Stimulated activated CD4-positive, alpha-beta T cell treated with anti-CD3 and anti-CD28 coated beads, Interleukin-4, amount 100 ng/mL, for 48 hours (primary cell): Measurements from ENCODE around the gene MEX3C.

Experiments
- DNase-seq, 2 donors: peaks; one replicate each; pipeline ENCODE4 v3.0.0-alpha.2; 2020; ENCODE audit warnings: low read depth in 2 of 2

Gene MEX3C

DNA sequence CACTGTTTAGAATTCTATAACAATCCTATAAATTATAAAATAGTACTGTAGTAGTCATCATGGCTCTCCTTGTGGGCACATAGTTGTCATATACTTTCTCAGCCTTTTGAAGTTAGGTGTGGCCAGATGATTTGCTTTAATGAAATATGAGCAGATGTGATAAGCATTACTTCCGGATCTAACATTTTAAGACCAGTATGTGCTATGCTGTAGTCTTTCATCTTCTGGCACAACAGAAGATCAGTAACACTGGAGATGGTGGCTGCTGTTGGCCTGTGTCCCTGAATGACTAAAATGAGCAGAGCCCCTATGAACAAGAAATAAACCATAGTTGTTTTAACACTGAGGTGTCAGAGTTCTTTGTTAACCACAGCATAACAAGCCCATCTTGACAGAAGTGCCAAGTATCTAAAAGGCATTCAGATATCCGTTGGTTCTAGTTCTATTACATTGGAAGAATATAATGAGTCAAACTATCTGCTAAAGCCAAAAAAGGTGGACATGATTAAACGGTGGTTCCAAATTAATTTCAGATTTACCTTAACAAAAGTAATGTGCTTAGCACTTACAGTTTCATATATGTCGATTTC lies 6.3 kb downstream of the MEX3C start:
- no peak for DNase-seq

- no peak for DNase-seq
Measured at GRCh38 chr18:51190000-51190399, 7.5 kb downstream of the MEX3C start.

DNA sequence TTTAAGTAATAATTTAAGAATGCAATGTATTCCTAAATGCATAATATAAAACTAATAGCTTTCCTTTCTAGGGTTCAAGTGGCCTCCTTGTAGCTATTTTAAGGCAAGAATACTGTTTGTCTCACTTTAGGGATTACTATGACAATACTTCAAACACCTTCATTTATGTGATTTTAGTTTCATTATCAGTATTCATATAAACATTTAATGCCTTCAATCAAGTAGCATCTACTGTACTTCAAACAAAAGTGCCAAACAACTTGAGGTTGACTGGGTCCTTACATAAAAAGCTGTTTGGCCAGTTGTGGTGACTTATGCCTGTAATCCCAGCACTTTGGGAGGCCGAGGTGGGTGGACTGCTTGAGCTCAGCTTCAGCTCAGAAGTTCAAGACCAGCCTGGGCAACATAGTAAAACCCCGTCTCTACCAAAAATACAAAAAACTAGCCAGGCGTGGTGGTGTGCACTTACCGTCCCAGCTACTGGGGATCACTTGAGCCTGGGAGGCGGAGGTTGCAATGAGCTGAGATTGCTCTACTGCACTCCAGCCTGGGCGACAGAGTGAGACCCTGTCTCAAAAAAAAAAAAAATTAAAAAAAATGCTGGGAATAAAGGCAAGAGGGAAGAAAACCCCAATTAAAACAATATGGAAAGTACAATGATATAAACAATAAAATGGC lies 9.3 kb downstream of the MEX3C start:
- DNase-seq, result no peak

- DNase-seq, result no peak
Measured at GRCh38 chr18:51185075-51185474, 12.4 kb downstream of the MEX3C start.

GRCh38 chr18:51184091-51184457 lies 13.4 kb downstream of the MEX3C start:
- no peak for DNase-seq

DNA sequence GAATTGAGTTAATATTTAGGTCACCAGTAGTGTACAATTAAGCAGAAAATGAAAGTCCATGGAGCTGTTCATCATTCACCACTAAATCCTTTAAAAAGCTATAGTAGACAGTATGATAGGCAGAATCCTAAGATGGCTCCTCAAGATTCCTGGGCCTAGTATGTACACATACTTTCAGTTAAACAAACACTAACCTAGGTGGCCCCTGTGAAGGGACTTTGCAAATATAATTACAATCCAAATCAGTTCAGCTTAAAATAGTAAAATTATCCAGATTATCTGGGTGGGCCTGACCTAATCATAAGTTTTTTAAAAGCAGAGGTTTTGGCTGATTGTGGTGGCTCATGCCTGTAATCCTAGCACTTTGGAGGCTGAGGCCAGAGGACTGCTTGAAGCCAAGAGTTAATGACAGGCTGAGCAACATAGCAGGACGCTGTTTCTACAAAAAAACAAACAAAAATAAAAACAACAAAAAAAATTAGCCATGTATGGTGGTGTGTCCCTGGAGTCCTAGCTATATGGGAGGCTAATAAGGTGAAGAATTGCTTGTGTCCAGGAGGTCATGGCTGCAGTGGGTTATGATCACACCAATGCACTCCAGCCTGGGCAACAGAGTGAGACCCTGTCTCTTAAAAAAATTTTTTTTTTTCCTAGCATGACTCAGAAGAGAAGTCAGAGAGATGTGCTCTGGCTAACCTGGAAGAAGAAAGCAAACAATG lies 13.9 kb downstream of the MEX3C start:
- DNase-seq, result no peak

DNA sequence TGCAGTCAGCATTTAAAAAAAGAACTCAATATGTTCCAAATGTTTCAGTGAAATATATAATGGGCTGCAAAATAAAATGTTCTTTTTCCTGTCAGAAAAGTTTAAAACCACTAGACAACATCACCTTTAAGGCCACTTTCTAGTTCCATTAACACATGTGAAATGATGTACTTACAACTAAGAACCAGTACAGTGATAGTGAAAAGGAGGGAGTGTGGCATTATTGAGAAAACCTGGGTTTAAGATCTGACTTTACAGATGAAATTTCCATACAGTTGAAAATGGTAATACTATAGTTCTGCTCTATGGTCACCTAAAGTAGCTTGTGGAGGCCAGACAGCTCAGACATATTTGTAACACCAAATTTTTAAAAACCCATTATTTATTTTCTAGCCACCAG lies 14.7 kb downstream of the MEX3C start:
- DNase-seq, result no peak

DNA sequence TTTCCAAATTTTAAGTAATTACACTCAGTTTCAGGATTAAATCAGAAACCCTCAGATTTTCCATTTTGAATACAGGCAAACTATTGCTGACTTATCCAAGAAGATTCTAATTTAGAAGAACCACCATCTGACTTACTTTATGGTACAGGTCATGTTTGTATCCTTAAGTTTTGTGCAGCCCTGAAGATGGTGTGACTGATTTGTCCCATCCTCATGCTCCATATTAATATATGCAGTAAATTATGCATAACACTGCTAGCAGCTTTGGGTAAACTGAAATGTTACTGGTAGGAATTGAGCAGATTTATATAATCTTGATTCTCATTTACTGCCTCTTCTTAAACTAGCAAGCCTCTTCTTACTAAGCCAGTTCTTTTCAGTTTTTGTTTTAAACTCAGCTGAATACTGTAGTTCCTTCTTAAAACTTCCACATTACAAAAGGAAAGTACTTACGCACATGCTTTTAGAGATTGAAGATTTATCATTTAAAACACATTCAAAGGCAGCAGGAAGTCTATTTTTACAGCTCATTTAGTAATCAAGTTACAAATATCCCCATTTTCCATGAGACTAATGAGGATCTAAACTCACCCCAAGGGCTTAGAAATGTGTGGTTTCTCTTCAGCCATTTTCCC lies 25.7 kb downstream of the MEX3C start:
- no peak for DNase-seq

DNA sequence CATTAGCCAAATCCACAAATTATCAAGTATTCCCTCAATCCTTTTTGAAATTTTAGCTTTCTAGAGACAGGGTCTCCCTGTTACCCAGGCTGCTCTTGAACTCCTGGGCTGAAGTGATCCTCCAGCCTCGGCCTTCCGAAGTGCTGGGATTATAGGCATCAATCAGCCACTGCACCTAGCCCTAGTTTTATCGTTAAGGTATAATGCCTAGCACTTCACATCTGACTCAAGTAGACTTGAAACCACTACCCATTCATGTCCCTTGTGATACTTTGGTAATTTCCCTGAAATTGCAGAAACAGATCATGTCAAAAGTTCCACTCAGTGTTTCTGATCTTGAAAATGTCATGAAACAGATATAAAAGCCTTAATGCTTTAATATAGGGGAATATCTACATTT lies 26.3 kb downstream of the MEX3C start:
- no peak for DNase-seq

GRCh38 chr18:51170664-51171063 lies 26.8 kb downstream of the MEX3C start:
- no peak for DNase-seq

DNA sequence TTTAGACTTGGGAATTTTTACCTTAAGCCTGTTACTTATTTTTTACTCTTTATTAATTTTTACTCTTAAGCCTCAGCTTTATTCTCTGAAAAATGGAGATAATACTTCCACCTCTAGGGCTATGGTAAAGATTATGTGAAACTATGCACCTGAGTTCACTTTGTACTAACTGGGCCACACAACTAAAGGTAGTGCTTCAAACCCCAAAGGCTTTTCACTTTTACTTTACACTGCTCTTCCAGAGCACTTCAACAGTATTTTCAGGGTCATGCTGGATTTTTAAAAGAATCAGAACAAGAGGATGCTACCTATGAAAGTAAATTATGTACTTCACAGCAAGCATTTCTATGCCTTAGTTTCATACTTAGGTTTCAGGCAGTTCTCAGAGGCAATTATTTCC lies 27.8 kb downstream of the MEX3C start:
- DNase-seq, result no peak

GRCh38 chr18:51168960-51169662 lies 28.4 kb downstream of the MEX3C start:
- DNase-seq, result no peak

DNA sequence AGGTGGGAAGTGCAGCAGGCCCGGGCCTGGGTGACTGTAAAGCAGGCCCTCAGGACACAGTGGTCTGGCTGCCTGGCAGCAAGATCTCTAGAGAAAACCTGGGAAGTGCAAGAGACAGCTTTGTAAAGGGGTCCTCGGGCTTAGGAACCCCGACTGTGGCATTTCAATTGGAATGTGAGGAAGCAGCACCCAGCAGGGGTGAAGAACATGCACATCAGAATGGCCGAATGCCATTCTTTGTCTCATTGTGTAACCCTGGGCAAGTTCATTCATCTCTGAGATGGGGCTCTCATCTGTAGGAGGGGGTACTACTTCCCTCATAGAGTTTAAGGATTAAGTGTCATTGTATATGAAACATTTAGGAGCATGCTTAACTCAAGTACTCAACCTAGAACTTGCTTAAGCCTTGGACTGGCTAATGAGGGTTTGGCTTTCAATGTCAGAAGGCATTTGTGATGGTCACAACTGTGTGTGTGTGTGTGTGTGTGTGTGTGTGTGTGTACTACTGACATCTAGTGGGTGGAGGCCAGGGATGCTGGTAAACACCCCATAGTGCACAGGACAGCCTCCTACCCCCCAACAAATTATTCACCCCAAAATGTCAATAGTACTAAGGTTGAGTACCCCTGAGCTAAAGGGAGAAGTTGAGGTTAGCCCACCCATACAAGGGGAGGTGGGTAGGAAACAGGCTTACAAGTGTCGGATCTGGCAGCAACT lies 29.3 kb downstream of the MEX3C start:
- DNase-seq, result no peak

GRCh38 chr18:51165296-51165695 lies 32.2 kb downstream of the MEX3C start:
- DNase-seq, result no peak

DNA sequence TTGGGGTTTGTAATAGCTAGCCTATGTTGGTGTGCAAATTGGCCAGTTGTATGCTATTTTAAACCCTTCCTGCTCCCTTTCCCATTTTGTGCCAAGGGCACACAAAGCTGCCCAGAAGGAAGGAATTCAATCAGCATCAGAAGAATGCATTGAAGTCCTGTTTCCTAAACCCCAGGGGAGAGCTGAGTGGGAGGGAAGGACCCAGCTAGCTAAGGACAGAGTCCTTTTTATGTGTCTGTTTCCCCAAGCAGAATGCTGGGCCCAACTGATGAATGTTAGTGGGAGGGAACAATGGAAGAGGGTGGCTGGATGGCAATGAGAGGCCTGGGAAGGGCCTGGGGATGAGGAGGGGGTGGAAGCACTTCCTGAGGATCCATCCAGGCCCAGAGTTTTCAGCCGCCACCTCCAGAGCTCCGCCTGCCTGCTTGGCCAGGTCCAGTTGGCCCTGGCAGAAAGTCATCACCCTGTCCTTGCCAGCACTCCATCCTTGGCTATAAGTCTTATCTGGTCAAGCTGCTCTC lies 32.7 kb downstream of the MEX3C start:
- DNase-seq, result no peak

- DNase-seq, result no peak
Measured at GRCh38 chr18:51164342-51164741, 33.1 kb downstream of the MEX3C start.

- DNase-seq, result no peak
Measured at GRCh38 chr18:51163543-51163942, 33.9 kb downstream of the MEX3C start.

- no peak for DNase-seq
Measured at GRCh38 chr18:51162617-51163016, 34.9 kb downstream of the MEX3C start.

GRCh38 chr18:51160646-51161045 lies 36.8 kb downstream of the MEX3C start:
- DNase-seq, result no peak

DNA sequence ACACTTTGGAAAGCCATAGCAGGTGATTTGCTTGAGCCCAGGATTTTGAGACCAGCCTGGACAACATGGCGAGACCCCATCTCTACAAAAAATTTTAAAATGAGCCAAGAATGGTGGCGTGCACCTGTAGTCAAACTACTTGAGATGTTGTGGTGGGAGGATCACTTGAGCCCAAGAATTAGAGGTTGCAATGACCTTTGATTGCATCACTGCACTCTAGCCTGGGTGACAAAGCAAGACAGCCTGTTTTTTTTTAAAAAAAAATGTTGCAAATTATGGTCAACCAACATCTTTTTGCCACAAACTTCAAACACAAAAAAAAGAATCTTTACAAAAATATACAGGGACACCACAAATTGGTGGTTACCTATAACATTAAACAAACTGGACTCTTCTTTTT lies 40.3 kb downstream of the MEX3C start:
- no peak for DNase-seq

GRCh38 chr18:51154431-51155063 lies 42.9 kb downstream of the MEX3C start:
- no peak for DNase-seq
